HG03378 (cell line): Measurements from ENCODE around the gene CTCFL.

Source experiments
- ATAC-seq: cut with Tn5 transposase; IDR thresholded peaks from one replicate; pipeline ENCODE4 v1.9.1; 2021; ENCODE audit warnings: mild to moderate bottlenecking, moderate library complexity; ENCODE audit not compliant: unreplicated experiment

CTCFL gene

GRCh38 chr20:57468523-57469417, 56.2 kb downstream of the CTCFL start:
- no peak for ATAC-seq

GRCh38 chr20:57467742-57468141, 57.2 kb downstream of the CTCFL start:
- no peak for ATAC-seq

GRCh38 chr20:57465943-57466342, 59.0 kb downstream of the CTCFL start:
- no peak for ATAC-seq

- ATAC-seq, result no peak
Observed at GRCh38 chr20:57465486-57465885, 59.5 kb downstream of the CTCFL start.

GRCh38 chr20:57464642-57465211, 60.2 kb downstream of the CTCFL start:
- ATAC-seq, result no peak

GRCh38 chr20:57462781-57463180, 62.2 kb downstream of the CTCFL start:
- ATAC-seq, result no peak

- no peak for ATAC-seq
Observed at GRCh38 chr20:57461726-57462125, 63.2 kb downstream of the CTCFL start.

- ATAC-seq, result no peak
Observed at GRCh38 chr20:57460781-57461465, 64.0 kb downstream of the CTCFL start.

GRCh38 chr20:57459897-57460296, 65.0 kb downstream of the CTCFL start:
- ATAC-seq, result no peak

- ATAC-seq, result no peak
Observed at GRCh38 chr20:57459278-57459677, 65.7 kb downstream of the CTCFL start.

GRCh38 chr20:57458400-57459160, 66.4 kb downstream of the CTCFL start:
- ATAC-seq, result no peak

- ATAC-seq, result no peak
Observed at GRCh38 chr20:57457243-57458095, 67.5 kb downstream of the CTCFL start.

- no peak for ATAC-seq
Observed at GRCh38 chr20:57456116-57456515, 68.8 kb downstream of the CTCFL start.

- no peak for ATAC-seq
Observed at GRCh38 chr20:57455386-57455785, 69.6 kb downstream of the CTCFL start.

GRCh38 chr20:57451795-57452661, 72.9 kb downstream of the CTCFL start:
- ATAC-seq, result peak; percentile 38

GRCh38 chr20:57451431-57451794, 73.5 kb downstream of the CTCFL start:
- ATAC-seq, result no peak

- ATAC-seq, result peak; percentile 19
Observed at GRCh38 chr20:57450931-57451330, 74.0 kb downstream of the CTCFL start.

- ATAC-seq, result peak; percentile 73
Observed at GRCh38 chr20:57450419-57450818, 74.5 kb downstream of the CTCFL start.
